HG03060 (cell line): ENCODE measurements around the gene GPR151.
"Not testable (repeated sequence)": the region's sequence is repeated elsewhere in the genome, so short reads cannot be mapped to it uniquely, and the experiment has no call there.

Experiments used
- ATAC-seq: cut with Tn5 transposase; IDR thresholded peaks from one replicate; pipeline ENCODE4 v1.9.1; 2021; ENCODE audit warnings: low read depth, moderate number of reproducible peaks; ENCODE audit not compliant: unreplicated experiment

Gene GPR151

DNA sequence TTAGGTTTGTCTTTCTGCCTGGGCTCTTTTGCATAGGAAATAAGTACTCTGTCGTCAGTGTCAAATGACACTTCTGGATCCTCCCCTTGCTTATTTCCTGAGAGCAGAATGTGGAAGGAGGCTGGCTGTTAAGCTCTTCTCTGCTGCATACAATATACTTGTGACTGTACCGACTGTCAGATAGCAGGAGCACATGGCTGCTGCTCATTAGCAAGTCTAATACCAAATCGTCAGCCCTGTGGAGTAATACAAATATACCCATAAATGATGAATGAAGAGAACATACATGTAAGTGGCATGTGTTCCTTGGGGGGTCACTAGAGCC is at the start of gene GPR151:
Gene GPR151 (minus strand): TSS at position 40 of the 325 bp plus-strand sequence. CDS start 77 bp downstream, outside the sequence.
- no peak for ATAC-seq

DNA sequence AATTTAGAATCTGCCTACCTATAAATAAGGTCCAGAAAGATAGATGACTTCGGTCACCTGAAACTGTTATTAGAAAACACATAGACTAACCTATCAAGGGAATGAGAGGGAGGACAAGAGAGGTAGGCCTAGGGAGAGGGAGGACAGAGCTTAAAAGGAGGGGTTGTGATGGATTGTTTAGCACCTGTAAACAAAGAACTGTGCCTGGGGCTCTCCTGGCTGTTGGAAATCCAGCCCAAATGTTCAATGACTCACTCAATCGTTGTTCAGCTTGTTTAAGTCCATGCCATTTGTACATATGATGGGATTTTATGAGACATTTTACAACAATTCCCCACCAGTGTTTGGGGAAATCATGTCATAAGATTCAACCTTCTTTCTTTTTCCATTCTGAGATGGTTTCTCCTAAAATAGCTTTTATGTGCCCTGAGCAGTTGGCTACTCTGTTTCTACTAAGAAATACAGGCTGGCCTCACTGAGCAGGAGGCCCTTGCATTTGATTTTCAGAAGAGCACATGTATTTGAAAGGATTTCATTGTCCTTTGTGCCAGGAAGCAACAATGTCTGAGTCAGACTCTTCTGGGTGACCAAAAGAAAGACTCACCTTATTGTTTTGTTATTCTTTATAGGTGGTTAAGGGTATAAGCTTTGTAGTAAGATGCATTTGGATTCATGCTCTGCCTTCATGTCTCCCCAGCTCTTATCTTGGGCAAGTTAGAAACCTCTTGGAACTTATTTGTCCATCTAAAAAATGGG is 48.2 kb upstream of the GPR151 start:
- ATAC-seq, result no peak

DNA sequence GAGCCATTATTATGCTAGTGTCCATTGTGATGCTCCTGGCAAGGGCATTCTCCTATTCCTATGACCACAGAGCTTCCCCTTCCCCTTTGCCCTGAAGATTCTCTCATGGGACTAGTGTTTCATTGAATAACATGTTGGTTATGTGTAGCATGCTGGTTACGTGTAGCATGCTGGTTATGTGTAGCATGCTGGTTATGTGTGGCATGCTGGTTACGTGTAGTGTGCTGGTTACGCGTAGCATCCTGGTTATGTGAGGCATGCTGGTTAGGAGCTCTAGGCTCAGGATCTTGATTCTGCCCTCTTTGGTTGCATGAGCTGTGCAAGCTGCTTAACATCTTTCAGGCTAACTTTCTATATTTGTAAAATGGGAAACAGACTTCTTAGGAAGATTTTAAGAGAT is 46.5 kb upstream of the GPR151 start:
- ATAC-seq, result no peak

DNA sequence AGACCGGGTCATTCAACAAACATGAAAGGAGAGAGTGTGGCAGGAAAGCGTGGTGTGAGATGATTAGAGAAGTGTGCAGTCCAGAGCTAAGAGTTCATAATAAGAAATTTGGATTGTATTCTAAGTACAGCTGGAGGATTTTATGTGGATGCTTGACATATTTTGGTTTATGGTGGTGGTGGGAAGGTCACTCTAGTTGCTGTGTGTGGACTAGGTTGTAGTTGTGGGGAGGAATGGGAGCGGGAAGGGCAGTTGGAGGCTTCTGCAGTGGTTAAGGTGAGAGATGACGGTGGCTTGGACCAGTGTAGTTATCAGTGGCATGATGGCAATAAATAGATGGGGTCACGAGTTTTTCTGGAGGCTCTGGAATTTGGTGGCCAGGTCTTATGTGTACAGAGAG is 45.7 kb upstream of the GPR151 start:
- no peak for ATAC-seq

DNA sequence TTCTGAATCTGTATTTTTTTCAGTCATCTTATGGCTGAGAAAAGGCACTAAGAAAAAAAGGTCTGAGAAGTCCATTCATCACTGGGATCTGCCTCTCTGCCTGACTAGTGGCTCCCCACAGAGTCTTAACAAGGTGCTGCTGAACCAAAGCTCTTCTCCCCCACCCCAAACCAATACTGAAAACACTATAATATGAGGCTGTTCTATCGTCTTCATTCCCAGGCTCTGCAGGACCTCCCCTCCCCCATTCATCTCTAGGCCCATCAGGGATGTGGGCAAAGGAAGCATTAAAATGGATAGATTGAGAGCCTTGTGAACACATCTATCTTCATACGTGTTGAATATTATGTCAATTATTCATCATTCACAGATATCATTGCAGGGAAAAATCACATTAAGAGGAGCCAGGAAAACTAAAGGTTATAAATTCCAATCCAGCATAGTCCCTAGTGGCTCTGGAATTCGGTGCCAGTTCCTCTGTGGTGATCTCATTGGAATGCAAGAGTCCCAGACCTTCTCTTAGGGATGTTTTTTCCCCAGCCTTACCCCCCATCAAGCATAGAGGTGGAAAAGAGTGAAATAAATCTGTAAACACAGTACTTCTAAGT is 44.3 kb upstream of the GPR151 start:
- ATAC-seq, result no peak

DNA sequence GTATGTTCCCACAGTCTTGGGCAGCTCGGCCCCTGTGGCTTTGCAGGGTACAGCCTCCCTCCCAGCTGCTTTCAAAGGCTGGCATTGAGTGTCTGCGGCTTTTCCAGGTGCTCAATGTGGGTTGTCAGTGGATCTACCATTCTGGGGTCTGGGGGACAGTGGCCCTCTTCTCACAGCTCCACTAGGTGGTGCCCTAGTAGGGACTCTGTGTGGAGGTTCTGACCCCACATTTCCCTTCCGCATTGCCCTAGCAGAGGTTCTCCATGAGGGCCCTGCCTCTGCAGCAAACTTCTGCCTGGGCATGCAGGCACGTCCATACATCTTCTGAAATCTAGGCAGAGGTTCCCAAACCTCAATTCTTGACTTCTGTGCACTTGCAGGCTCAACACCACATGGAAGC is 40.9 kb upstream of the GPR151 start:
- not testable (repeated sequence) for ATAC-seq

- ATAC-seq, result no peak
These were observed 37.5 kb upstream of the GPR151 start for GRCh38 chr5:146553446-146553845.

DNA sequence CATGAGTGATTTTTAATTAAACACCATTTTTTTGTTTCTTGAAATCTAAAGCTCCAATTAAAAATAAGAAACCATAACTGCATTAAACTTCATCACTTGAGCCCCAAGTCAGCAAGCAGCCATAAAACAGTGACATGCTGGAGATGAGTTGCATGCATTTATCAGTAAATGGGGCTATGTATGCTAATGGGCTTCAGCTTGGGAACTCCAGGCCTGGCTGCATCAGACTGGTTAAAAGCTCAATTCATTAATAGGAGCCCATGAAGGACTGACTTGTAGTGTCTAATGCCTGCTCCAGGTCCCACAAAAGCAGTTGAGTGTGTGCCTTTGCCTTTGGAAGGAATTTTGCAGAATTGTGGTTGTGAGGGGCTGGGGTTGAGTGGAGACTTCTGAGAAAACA is 33.6 kb upstream of the GPR151 start:
- no peak for ATAC-seq

DNA sequence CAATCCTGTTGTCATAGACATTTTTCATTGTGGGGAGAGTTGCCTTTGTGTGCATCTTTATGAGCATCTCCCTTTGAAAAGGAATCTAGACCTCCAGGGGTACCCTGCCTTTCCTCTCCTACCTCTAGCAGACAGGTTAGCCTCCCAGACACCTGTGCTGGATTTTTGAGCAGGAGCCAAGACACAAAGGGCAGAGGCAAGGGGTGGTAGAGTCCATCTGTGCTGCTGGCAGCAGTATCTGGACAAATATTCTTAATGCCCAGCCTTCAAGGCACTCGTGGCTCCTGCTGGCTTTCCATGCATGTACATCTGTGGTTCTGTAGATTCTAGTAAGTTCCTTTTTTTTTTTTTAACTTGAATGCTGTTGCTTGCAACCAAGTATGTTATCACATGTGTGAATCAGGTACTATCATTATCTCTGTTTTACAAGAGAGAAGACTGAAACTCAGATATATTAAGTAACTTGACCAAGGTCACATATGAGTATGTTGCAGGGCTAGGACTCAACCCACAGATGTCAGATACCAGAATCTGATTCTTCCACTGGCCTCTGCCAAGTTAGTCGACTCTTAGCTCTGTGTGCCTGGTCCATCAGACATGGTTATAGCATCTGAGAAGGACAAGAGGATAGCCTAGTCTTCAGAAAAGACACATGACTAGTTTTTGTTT is 32.9 kb upstream of the GPR151 start:
- no peak for ATAC-seq

GRCh38 chr5:146544232-146544631 is 28.2 kb upstream of the GPR151 start:
- ATAC-seq, result no peak

DNA sequence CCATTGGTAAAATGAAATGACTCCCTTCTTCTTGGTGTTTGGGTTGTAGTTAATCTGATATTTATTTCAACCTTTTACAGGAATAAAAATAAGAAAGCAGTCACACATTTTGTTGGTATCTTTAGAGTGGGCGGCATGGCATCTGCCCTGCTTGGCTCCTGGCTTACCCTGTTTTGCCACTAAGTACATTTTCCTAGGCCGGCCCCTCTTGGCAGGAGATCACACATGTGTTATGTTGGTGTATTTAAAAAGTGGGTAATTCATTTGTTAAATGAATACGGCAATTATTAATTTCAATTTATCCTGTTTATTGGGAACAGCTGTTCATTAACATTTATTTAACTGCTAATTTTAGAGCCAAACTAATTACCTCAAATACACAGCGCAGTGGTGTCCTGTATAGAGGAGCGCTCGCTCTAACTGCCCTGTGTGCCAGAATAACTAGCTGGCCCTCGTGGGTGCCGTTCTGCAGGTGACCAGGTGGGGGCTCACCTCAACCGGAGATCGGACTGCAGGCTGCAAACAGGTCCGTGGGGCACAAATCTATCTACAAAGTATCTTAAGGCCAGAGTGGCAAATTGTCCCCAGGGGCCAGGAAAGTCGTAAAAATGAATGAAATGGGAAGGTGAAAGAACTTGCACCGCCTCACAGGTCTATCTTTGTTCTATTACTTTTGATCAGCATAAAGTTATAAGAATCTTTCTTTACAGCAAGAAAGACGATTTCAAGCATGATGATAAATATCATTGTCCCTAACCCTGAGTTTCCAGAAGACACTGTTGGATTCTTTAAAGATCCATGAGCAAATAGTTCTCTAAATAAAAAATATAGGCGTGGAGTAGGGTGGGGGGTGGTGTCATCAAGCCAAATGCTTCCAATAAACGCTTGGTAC is 26.2 kb upstream of the GPR151 start:
- ATAC-seq, result peak; percentile 88

GRCh38 chr5:146540414-146540813 is 24.4 kb upstream of the GPR151 start:
- ATAC-seq, result no peak

DNA sequence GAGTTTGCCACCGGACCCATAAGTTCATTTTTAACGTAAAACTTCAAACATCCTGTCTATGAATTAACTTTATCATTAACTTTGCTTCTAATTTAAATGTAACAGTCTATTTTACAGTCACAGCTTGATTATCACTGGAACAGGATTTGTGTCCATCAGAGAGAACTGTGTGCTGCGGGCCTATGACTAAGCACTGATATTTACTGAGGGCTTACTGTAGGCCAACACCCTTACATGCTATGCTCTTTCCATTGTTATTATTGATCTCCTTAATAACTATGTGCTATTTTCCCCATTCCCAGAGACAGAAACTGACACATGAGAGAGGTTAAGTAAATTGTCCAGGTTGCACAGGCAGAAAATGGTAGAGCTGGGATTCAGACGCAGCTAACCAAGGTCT is 24.0 kb upstream of the GPR151 start:
- ATAC-seq, result no peak

DNA sequence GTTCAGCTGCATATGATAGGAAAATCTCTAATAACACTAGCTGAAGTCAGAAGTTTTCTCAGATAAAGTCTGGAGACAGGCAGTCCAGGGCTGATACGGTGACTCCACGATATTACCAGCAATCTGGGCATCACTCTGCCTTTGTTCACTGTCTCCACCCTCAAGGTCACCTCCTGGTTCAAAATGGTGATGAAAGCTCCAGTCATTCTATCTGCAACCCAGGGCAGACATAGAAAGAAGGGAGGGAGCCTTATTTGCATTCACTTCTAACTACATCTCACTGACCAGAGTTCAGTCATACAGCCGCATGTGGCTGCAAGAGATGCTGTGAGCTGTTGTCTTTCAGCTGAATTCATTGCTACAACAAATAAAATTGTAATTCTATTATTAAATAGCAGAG is 22.4 kb upstream of the GPR151 start:
- ATAC-seq, result no peak

DNA sequence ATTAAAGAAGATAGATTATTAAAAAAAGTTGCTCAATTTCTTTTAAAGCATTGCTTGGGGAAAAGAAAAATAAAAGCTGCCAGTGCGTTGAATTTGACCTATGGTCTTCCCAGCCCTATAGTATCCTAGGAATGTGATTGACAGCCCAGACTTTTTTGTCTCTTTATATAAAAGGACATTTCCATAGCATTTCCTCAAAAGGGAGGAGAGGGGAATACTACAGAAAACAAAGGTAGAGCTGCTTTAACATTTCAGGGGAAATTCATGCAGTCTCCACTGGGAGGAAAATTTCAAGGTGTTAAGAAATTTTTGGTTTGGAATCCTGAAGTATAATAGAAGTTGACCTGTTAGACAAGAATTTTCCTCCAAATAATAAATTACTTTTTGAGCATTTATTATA is 17.9 kb upstream of the GPR151 start:
- ATAC-seq, result no peak

- peak; percentile 97 for ATAC-seq
These were observed 17.4 kb upstream of the GPR151 start for GRCh38 chr5:146533260-146533857.

GRCh38 chr5:146529984-146530383 is 14.0 kb upstream of the GPR151 start:
- ATAC-seq, result no peak

GRCh38 chr5:146528236-146528635 is 12.2 kb upstream of the GPR151 start:
- no peak for ATAC-seq

- ATAC-seq, result no peak
These were observed 11.8 kb upstream of the GPR151 start for GRCh38 chr5:146527785-146528184.

DNA sequence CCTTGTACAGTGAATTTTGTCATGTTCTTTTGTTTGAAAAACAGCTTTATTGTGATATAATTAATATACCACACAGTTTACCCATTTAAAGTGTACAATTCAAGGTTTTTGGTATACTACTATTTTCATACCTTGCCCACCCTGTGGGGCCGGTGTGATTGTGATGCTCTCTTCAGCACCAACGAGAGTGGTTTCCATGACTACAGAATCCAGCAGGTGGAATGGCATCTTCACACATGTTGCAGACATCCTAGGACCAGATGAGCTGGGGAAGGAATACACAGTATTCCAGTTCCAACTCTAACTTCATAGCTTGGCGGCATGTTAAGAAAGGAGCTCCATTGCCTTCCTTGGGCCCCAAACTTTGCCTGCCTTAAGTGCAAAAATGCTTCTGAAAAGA is 7.7 kb upstream of the GPR151 start:
- no peak for ATAC-seq
